Subcutaneous adipose tissue (tissue), 4 donors: Measurements from ENCODE around the gene EXTL1. TPM values are rescaled to one million over a fixed set of nuclear protein-coding genes. Genes with fewer than 3 reads are reported as not detected.

Source experiments
- CTCF ChIP-seq: fragments of 450-650 bp; IDR thresholded peaks from one replicate; pipeline ENCODE4 v1.5.1; 2016; ENCODE audit warnings: low read depth, mild to moderate bottlenecking, control low read depth, antibody characterized with exemption, moderate library complexity
- total RNA-seq, 4 donors: library from RNA; depleted of rRNA; stranded (reverse); fragments of >200 nt; gene quantifications; one replicate each; pipeline ENCODE4 v1.1.0, GENCODE V29; 2016

Gene EXTL1
- total RNA-seq, 4 donors from 2014 or later = not detected

GRCh38 chr1:26070296-26070962, 48.9 kb downstream of the EXTL1 start:
- TF ChIP-seq CTCF = no peak

GRCh38 chr1:26070963-26071342, 49.4 kb downstream of the EXTL1 start:
- no peak for TF ChIP-seq CTCF

- no peak for TF ChIP-seq CTCF
These were observed 50.7 kb downstream of the EXTL1 start for GRCh38 chr1:26072305-26072704.

GRCh38 chr1:26075421-26076144, 54.0 kb downstream of the EXTL1 start:
- TF ChIP-seq CTCF = no peak

- no peak for TF ChIP-seq CTCF
These were observed 55.9 kb downstream of the EXTL1 start for GRCh38 chr1:26077524-26077923.

- TF ChIP-seq CTCF = no peak
These were observed 57.0 kb downstream of the EXTL1 start for GRCh38 chr1:26078286-26079177.

GRCh38 chr1:26079178-26079563, 57.6 kb downstream of the EXTL1 start:
- no peak for TF ChIP-seq CTCF
